ENCODE measurements around the gene MALRD1.

GRCh38 chr10:19333631-19334030 is 285.0 kb downstream of the MALRD1 start:
- TF ChIP-seq EZH2phosphoT487 (IDR thresholded peaks at IDR 0.05; ENCODE audit: insufficient read depth, low read depth) (no peak), EZH2 (IDR thresholded peaks at IDR 0.05; ENCODE audit: insufficient read depth, poor library complexity, severe bottlenecking) (no peak)

All from GM23248 (cell line).